CD4-positive, alpha-beta T cell treated with Interleukin-15 for 1 hour (primary cell): Measurements from ENCODE around the gene PRXL2B.
"Not testable (repeated sequence)": the region's sequence is repeated elsewhere in the genome, so short reads cannot be mapped to it uniquely, and the experiment has no call there.

Experiments used
- DNase-seq: peaks from one replicate; pipeline ENCODE4 v3.0.0-alpha.2; 2020

PRXL2B gene

GRCh38 chr1:2566101-2567045 lies 20.2 kb upstream of the PRXL2B start:
- DNase-seq: no peak

- DNase-seq: no peak
Observed at GRCh38 chr1:2567083-2567679, 19.4 kb upstream of the PRXL2B start.

DNA sequence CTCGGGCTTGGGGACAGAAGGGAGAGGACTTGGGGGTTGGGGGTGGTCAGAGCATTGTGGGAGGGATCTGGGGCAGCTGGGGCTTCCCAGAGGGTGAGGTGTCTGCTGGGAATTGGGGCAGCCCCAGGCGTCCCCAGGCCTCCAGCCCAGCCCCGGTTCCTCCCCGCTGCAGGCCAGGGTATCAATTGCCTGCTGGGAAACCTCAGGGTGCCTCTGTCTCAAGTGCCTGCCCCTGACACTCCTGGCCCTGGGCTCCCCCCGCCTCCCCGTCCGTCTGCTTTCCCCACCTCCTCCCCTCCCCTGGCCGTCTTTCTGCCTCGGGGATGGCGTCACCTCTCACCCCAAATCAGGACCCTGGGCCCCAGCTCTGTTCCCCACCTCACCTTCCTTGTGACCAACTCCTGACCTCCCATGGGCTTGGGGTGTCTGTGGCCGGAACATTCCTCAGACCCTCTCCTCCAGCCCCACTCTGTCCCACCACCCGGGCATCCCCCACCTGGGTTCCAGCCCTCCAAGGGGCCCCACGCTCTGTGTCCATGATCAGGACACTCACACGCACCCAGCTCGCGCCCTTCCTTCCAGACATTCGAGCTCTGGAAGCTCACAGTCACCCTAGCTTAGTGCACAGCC lies 18.3 kb upstream of the PRXL2B start:
- DNase-seq: not testable (repeated sequence)

DNA sequence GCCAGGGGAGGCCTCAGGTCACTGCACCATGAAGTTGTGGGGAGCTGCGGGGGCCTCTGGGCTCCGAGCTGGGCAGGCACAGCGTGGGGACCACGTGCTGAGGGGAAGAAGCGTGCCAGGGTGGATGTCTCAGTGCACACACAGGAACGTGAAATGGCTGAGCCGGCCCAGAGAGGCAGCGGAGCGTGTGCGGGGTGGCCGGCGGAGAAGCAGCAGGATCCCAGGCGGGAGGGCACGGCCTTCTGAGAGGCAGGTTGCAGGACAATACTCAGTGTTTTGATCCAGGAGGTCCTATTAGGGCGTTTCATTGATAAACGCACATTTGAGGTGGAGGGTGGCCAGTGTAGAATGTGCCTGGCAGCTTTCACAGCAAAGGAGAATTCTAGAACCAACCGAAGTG lies 17.5 kb upstream of the PRXL2B start:
- no peak for DNase-seq

- not testable (repeated sequence) for DNase-seq
Observed at GRCh38 chr1:2569703-2570102, 16.9 kb upstream of the PRXL2B start.

GRCh38 chr1:2570332-2570731 lies 16.2 kb upstream of the PRXL2B start:
- DNase-seq: no peak

- no peak for DNase-seq
Observed at GRCh38 chr1:2571348-2571747, 15.2 kb upstream of the PRXL2B start.

- no peak for DNase-seq
Observed at GRCh38 chr1:2573250-2573920, 13.2 kb upstream of the PRXL2B start.

- DNase-seq: no peak
Observed at GRCh38 chr1:2574350-2574749, 12.2 kb upstream of the PRXL2B start.

DNA sequence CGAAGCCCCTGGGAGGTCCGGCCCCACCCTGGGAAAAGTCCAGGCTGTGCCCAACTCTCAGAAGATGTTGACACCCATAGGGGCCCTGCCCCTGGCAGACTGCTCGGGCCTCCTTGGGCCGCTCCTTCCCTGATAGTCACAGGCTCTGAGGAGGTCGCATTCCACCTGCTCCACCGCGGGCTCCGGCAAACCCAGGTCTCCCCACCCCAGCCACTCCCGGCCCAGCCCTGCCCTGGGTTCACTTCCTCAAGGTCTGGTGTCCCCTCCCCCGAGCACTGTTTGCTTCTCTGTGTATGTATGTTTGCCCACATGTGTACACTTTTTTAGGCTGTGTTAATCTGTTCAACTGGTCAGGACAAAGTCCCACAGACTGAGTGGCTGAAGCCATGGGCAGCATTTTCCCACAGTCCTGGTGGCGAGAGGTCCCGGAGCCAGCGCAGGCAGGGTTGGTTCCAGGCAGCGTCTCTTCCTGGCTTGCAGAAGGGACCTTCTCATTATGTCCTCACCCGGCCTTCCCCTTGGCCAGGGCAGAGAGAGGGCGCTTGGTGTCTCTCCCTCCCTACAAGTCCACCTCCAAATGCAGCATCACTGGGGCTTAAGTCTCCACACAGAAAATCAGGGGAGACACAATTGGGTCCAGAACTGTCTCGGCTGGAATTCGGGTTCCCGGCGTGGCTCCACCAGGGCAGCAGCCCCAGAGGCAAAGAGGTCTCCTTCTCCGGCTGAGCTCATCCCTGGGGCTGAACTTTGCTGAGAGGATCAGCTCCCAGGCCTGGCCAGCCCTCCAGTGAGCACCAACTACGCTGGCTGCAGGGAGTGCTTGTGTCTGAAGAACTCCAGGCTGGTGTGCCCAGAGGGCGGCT lies 10.5 kb upstream of the PRXL2B start:
- peak; percentile 28 for DNase-seq

DNA sequence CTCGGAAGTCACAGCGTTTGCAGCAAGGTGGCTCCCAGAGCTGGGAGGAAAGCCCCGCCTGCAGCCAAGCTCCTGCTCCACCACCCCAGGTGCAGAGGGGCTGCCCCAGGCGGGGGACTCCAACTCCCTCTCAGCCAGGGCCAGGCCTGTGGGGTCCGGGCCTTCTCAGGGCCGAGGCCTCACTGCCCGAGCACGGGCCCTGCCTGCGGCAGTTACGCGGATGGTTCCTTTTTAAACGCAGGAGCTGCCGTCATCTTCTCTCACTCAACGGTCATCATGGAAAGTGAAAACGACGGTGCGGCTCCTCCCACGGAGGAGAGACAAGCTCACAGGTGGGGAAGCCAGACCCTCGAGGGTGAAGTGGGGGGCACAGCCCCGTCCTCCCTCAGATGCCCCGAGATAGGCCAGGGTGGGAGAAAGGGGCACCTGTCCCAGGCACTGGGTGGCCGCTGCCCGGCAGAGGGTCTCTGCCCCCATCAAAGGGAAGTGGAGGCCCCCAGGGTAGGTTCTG lies 9.0 kb upstream of the PRXL2B start:
- DNase-seq: peak; percentile 56

GRCh38 chr1:2578758-2579118 lies 7.8 kb upstream of the PRXL2B start:
- DNase-seq: no peak

- peak; percentile 16 for DNase-seq
Observed at GRCh38 chr1:2580691-2581090, 5.9 kb upstream of the PRXL2B start.

GRCh38 chr1:2582391-2582790 lies 4.2 kb upstream of the PRXL2B start:
- no peak for DNase-seq

- DNase-seq: no peak
Observed at GRCh38 chr1:2583331-2583791, 3.2 kb upstream of the PRXL2B start.

- peak; percentile 76 for DNase-seq
Observed at GRCh38 chr1:2583871-2584351, 2.7 kb upstream of the PRXL2B start.

DNA sequence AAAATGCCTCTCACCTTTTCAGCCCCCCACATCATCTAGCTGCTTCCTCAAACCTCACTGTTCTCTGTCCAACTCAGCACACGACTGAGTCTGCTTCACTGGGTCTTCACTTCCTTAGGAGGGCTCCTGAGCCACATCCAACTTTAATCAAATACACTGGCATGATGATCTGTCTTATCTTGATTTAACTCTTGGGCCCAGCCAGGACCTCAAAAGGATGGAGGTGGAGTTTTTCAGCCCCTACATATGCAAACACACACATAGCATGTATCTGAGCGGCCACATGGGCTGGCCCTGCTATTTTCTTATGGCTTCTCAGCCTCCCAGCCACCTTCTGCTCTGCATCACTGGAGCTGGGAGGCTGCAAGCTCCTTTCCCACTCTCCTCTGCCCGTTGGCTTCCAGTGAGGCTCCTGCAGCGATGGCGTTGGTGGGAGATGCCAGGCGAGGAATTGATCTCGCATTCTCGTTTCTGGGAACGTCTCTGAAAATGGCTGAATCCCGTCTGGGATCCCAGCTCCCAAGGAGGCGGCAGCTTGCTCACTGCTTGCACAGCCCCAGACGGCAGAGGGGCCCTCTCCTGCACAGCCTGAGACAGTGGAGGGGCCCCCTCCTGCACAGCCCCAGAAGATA lies 1.8 kb upstream of the PRXL2B start:
- peak; percentile 15 for DNase-seq

DNA sequence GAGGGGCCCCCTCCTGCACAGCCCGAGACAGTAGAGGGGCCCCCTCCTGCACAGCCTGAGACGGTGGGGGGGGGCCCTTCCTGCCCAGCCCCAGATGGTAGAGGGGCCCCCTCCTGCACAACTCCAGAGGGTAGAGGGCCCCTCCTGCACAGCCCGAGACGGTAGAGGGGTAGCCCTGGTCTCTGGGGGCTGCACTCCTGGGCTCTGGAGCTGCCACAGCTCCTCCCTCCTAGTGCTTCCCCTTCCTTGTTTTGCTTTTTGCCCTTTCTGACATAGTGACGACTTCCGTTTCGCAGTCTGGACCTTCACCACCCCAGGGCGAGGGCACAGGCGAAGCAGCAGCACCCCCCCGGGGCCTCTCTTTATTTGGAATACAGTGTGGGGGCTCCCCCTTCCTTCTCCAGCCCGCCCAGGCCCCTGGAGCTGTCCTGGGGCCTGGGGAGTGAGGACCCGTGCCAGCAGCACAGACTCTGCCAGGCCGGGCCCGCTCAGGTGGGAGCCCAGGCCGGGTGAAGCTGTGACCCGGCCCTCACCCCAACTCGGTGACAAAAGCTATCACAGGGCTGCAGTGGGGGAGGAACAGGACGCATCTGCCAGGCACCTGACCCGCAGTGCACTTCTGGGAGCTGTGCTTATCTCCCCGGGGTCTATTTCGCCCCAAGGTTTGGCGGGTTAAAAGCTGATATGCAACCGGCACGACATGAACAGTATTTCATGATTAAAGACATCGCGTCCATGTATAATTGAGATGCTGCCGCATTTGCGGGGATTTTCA lies 1.1 kb upstream of the PRXL2B start:
- DNase-seq: peak; percentile 87

GRCh38 chr1:2587071-2587859 lies 688 bp downstream of the PRXL2B start:
- DNase-seq: no peak
